IPS-NIHi11 (cell line): ENCODE measurements around the gene HSPB7.
A peak's percentile ranks its signal among the peaks of the same experiment; 100 is the strongest.
"Not testable (repeated sequence)": the region's sequence is repeated elsewhere in the genome, so short reads cannot be mapped to it uniquely, and the experiment has no call there.

Source experiments
- DNase-seq: peaks from one replicate; pipeline ENCODE4 v3.0.0; 2012; ENCODE audit warnings: mixed read lengths, low spot score

HSPB7 gene

DNA sequence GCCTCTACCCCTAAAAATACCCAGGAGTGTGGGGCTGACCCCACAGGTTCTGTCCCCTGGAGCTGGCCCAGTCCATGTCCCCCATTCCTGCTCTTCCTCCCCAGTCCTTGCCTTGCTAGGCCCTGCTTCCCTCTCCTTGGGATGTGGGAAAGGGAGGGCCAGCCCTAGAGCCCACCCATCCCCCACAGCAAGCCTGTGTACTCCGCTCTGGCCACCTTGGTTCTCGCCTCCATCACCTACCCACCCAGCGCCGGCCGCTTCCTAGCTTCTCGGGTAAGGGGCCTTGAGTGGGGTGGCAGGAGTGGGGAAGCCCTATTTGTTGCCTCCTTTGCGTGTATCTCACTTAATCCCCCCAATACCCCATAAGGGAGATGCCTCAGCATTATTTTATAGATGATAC is 32.5 kb upstream of the HSPB7 start:
- DNase-seq: no peak

GRCh38 chr1:16048573-16049189 is 30.8 kb upstream of the HSPB7 start:
- DNase-seq: peak; percentile 77

DNA sequence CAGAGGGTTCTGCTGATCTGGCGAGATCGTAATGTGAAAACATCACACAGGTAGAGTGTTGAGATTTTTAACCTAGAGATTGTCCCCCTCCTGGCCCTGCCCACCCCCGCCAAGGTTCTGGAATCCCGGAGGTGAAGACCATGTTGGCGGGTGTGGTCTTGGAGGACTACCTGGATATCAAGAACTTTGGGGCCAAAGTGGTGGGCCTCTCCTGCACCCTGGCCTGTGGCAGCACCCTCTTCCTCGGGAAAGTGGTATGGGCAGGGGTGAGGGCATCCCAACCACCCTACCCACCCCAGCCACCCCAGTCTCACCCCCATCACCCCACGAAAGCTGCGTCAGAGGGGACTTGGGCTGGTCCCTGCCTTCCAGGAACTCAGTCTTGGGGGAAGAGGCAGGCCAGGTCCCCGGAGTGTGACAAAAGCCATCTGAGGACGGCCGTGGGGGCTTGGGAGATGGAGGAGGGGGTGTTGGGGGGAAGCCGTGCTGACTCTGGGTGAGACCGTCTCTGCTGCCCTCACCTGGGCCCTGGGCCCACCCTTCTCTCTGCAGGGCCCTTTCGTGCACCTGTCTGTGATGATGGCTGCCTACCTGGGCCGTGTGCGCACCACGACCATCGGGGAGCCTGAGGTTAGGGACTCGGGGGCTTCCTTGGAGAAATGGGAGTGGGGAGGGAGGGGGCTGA is 30.1 kb upstream of the HSPB7 start:
- no peak for DNase-seq

GRCh38 chr1:16046842-16047241 is 29.0 kb upstream of the HSPB7 start:
- no peak for DNase-seq

DNA sequence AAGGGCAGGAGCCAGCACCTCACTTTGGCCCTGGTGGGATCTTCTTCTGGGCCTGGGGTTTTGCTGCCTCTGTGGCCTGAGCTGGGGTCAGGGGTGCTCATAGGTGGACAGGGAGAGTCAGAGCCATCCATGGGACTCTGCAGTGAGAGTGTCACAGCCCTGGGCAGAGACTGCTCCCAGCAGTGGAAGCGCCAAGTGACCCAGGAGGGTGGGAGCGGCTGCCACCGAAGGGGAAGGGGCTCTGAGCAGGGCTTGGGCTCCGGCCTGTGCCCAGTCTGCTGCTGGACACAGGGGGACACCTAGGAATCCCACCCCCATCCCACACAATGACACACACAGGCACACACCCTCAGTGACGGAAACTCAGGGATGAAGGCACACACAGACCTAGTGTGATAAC is 26.1 kb upstream of the HSPB7 start:
- no peak for DNase-seq

GRCh38 chr1:16043521-16043920 is 25.7 kb upstream of the HSPB7 start, which contains the start of gene CLCNKB:
CLCNKB (plus strand) TSS chr1:16043782; CDS start chr1:16044493, 711 bp downstream.
- DNase-seq: no peak

- DNase-seq: not testable (repeated sequence)
These were observed 24.8 kb upstream of the HSPB7 start for GRCh38 chr1:16042654-16043053.

DNA sequence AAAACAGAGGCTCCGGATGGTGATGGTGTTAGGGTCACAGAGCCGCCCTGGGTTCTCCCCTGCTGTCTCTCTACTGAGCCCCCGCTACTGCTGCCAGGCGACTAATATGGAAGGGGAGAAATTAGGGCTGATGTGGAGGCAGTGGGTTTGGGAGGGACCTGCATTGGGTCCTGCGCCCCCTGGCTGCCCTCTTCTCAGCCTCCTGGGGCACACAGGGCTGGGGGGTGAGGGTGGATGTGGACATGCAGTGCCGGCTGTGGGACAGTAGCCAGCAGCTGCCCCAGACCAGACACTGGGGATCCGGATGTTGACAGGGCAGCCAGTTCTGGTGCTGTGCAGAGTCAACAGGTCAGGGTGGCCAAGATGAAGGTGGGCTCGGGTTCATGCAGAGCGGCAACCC is 24.3 kb upstream of the HSPB7 start:
- DNase-seq: no peak

DNA sequence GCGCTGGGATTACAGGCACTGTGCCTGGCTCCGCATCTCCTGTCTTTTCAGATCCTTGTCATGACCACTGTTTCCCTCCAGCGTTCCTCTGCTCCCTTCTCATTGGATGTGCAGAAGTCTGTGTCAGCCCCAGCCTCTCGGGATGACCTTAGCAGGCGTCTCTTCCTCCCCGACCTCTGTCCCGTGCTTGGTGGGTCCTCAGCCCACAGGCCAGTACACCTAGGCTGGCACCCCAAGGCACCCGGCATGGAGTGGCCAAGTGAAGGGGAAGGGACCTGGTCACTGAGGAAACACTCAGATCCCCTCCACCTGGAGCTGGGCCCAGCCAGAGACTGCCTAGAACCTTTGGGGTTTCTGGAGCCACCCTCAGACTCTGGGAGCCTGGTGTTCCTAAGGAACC is 23.4 kb upstream of the HSPB7 start:
- no peak for DNase-seq

- not testable (repeated sequence) for DNase-seq
These were observed 22.0 kb upstream of the HSPB7 start for GRCh38 chr1:16039871-16040270.

GRCh38 chr1:16038620-16038912 is 20.7 kb upstream of the HSPB7 start:
- peak; percentile 52 for DNase-seq

- DNase-seq: not testable (repeated sequence)
These were observed 18.6 kb upstream of the HSPB7 start for GRCh38 chr1:16036461-16036860.

DNA sequence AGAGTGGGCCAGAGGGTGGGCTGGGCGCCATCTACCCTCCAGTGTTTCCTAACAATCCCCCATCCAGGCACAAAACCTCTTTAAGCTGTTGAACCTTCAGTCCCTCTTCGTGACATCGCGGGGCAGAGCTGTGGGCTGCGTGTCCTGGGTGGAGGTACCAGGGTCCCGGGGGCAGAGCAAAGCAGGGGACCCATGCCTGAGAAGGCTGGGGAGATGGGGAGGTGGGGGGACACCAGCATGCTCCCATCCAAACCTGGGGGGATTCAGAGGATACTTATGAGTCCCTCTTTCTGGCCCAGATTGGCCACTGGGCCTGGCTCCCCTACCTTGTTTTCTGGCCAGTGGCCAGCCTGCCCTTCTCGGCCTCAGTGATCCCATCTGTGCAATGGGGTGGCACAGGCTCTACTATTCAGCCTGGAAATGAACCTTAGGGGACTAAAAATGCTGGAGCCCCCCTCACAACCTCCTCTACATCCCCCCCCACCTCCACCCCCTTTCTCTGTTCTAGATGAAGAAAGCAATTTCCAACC is 15.3 kb upstream of the HSPB7 start:
- not testable (repeated sequence) for DNase-seq

GRCh38 chr1:16032388-16033102 is 14.7 kb upstream of the HSPB7 start:
- DNase-seq: peak; percentile 95

DNA sequence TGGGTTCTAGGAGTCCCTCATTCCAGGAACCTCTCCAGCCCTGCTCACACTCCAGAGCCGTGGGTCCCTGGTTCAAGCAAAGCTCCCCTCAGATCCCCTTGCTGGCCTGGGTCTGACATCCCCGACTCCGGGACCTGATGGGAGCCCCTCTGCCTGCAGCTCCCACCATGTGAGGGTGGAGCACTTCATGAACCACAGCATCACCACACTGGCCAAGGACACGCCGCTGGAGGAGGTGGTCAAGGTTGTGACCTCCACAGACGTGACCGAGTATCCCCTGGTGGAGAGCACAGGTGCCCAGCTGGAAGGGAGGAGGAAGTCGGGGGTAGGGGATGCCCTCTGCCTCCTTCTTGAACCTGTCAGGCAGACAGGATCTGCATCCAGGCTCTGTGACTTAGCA is 13.7 kb upstream of the HSPB7 start:
- DNase-seq: no peak

DNA sequence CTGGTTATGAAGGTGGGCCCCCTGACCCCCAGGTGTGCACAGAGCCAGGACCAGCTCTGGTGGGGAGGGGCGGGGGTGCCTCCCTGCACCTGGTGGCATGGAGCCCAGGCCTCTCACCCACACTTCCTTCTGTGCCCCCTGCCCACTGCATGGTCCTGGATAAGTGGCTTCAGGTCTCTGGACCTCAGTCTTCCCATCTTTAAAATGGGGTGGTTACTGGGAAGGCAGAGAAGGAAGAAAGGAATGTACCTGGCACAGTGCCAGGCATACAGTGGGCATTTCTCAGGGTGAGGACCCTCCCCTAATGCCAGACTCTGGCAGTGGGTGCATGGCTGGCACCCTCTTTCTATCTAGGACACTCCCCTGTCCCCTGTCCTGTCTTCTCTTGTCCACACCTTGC is 11.4 kb upstream of the HSPB7 start:
- no peak for DNase-seq

- DNase-seq: not testable (repeated sequence)
These were observed 11.1 kb upstream of the HSPB7 start for GRCh38 chr1:16029003-16029268.

DNA sequence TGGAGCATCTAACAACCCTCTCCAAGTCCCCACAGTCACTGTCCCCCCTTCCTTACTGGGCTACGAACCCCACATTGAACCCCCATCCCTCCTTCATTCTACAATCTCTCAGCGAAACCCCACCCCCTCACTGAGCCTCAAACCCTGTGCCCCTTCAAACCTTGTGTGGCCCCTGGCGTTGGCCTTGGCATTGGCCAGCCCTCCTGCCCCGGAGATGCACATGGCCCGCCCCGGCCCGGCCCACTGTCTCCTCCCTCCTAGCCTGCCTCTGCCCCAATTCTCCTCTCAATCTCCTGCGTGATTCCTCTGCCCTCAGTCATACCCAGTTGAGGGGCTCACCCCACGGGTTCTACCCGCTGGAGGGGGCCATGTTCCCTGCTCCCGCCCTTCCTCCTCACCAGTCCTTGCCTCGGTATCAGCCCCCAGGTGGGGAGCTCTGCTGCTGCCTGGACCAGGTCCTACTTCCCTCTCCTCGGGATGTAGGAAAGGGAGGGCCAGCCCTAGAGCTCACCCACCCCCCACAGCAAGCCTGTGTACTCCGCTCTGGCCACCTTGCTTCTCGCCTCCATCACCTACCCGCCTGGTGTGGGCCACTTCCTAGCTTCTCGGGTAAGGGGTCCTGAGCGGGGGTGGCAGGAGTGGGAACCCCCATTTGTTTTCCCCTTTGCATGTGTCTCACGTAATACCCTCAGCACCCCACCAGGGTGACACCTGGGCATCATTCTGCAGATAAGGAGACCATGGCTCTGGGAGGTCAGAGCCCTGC is 10.6 kb upstream of the HSPB7 start:
- DNase-seq: no peak

GRCh38 chr1:16026723-16027484 is 9.1 kb upstream of the HSPB7 start:
- peak; percentile 88 for DNase-seq

DNA sequence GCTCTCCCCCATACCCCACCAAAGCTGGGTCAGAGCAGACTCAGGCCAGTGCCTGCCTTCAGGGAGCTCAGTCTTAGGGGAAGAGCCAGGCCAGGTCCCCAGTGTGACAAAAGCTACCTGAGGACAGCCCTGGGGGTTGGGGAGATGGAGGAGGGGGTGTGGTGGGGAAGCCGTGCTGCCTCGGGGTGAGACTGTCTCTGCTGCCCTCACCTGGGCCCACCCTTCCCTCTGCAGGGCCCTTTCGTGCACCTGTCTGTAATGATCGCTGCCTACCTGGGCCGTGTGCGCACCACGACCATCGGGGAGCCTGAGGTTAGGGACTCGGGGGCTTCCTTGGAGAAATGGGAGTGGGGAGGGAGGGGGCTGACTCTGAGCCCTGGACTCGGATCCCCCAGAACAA is 8.5 kb upstream of the HSPB7 start:
- DNase-seq: not testable (repeated sequence)

DNA sequence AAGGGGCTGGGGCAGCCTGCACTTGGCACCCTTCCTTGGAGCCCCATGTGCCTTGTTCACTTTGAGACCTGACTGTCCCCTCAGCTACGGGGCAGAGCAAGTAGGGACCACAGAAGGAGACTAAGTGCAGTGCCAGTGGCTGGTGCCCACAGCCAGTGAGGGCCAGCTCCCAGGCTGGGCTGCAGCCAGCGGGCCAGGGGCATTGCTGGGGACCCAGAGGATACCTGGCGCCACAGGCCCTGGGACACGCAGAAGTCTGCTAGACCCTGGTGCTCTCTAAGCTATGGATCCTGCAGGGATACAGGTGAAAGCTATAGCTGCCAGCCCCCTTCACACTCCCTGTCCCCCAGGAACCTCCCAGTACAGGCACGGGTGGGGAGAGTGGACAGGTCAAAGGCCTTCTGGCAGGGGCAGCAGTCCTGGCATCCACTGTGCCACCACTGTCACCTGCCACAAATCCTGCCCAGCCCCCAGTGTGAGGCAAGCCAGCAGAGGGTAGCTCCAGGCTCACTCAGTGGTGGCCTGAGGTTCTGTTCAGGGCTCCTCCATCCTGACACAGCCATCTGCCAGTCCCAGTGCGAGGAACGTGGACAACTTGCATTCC is 5.3 kb upstream of the HSPB7 start:
- DNase-seq: no peak

GRCh38 chr1:16022393-16022792 is 4.5 kb upstream of the HSPB7 start:
- DNase-seq: no peak
